GM12874 (cell line): ENCODE results near the gene MARCHF3.

Experiments
- TF ChIP-seq, protein P1 (sequence below): IDR thresholded peaks from 2 replicates; pipeline ENCODE4 v1.5.1; 2011; ENCODE audit warnings: low read depth, mild to moderate bottlenecking, control low read depth, low read length, moderate library complexity; ENCODE audit not compliant: insufficient read depth

The MARCHF3 gene

DNA sequence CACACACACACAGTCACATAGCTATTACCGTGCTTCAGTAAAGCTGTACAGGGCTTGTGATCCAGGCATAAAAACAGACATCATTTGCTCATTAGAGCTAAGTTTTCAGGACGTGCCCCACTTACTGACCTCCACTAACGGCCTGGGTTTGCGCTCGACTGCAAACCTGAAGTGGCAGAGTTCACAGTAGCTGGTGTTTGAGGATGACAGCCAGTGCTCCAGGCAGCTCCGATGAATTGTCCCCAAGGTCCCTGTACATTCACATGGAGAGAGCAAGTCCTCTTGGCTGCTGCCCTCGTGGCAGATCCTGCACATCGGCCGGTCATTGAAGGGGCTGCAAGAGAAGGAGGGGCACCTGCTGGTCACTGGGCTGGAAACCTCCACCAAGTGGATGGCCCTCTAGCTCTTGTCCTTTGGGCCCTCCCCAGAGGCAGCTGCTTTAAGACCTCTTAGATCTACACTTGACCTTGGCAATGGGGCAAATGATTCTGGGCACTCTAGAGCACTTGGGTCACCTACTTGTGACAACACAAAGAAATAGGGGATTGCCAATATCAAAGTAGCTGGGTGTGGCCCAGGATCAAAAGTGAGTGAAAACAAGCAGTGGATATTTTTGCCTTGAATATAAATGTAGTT is 115.4 kb downstream of the MARCHF3 start:
- TF ChIP-seq, protein P1, sequence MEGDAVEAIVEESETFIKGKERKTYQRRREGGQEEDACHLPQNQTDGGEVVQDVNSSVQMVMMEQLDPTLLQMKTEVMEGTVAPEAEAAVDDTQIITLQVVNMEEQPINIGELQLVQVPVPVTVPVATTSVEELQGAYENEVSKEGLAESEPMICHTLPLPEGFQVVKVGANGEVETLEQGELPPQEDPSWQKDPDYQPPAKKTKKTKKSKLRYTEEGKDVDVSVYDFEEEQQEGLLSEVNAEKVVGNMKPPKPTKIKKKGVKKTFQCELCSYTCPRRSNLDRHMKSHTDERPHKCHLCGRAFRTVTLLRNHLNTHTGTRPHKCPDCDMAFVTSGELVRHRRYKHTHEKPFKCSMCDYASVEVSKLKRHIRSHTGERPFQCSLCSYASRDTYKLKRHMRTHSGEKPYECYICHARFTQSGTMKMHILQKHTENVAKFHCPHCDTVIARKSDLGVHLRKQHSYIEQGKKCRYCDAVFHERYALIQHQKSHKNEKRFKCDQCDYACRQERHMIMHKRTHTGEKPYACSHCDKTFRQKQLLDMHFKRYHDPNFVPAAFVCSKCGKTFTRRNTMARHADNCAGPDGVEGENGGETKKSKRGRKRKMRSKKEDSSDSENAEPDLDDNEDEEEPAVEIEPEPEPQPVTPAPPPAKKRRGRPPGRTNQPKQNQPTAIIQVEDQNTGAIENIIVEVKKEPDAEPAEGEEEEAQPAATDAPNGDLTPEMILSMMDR, result no peak

DNA sequence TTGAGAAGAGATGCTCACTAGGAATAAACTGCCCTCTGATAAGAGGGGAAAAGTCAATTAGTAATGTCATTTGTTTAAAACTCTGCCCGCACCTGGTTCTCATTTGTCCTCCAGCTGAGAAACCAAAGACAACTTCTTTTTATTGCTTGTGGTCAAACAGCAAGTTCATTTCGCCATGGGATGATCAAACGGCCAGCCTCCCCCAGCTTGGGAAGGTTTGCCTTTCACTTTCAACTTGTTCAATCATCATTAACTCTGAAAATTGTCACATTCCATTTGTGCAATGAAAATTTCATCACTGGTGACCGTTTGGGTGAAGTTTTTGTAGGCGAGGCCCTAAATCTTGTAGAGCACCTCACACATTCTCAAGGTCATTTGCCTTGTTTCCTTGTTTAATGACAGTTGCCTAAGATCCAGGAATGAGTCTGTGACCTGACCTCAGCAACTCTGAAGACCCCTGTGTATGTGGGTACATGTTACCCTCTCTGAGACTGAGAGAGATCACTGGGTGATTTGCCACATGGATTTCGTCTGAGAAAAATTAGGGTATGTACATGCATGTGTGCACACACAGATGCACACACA is 117.7 kb downstream of the MARCHF3 start:
- TF ChIP-seq, protein P1, result no peak

DNA sequence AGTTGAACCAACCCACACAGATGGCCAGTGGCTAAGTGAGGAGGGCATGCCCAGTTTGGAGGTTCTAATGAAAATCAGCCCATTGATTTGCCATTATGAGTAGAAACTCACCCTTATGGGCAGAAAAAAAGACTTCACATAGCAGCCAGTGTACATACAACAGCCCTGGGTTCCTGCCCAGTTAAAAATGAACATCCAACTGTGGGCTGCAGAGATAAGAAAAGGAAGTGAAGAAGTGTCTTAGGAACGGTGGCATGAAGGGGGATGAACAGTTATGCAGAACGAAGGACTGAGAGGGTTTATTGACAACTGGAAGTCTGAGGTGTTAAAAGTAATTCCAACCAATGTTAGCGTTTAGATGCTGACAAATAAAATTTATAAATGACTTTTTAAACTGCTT is 118.4 kb downstream of the MARCHF3 start:
- TF ChIP-seq, protein P1, result no peak

DNA sequence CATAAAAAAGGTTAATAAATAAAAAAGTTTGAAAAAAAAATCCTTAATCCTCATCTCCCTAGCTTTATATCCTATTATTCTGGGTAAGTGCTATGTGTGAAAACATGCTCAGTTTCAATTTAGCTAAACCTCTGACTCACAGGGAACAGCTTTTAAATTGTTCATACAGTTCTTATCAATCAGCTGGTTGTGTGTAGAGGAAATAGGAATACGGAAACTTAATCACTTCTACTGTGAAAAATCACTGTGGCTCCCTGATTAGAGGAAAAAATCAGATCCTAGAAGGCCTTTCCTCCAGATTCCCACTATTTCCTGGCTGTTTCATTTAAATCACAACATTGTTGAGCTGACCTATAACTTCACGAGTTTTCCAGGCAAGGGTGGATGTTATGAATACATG is 120.5 kb downstream of the MARCHF3 start:
- TF ChIP-seq, protein P1, result no peak

DNA sequence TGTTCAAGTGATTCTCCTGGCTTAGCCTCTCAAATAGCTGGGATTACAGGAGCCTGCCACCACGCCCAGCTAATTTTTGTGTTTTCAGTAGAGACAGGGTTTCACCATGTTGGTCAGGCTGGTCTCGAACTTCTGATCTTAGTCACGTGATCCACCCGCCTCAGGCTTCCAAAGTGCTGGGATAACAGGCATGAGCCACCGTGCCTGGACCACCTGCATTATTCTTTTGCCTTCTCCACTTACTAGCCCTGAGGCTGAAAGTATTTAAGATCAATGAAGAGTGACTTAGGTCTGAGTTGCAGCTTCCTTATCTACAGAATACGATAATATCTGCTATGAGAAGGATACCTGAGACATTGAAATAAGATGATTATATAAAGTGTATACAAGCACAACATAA is 129.6 kb downstream of the MARCHF3 start:
- TF ChIP-seq, protein P1, result no peak

DNA sequence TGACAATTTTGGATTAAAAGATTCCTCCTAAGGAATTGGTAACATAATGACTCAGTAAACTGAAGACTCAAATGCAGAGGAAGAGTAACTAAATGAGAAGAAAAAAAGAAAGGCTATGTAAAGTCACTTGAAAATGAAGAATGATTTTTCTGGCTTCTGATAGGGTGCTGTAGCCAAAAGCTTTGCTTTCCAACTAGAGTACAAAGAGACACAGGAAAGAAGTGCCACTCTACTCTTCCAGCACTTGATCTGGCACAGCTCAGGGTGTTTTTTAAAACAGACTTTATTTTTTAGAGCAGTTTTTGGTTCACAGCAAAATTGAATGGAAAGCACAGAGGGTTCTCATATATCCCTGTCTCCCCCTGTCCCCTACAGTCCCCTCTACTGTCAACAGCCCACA is 130.9 kb downstream of the MARCHF3 start:
- TF ChIP-seq, protein P1, result no peak

DNA sequence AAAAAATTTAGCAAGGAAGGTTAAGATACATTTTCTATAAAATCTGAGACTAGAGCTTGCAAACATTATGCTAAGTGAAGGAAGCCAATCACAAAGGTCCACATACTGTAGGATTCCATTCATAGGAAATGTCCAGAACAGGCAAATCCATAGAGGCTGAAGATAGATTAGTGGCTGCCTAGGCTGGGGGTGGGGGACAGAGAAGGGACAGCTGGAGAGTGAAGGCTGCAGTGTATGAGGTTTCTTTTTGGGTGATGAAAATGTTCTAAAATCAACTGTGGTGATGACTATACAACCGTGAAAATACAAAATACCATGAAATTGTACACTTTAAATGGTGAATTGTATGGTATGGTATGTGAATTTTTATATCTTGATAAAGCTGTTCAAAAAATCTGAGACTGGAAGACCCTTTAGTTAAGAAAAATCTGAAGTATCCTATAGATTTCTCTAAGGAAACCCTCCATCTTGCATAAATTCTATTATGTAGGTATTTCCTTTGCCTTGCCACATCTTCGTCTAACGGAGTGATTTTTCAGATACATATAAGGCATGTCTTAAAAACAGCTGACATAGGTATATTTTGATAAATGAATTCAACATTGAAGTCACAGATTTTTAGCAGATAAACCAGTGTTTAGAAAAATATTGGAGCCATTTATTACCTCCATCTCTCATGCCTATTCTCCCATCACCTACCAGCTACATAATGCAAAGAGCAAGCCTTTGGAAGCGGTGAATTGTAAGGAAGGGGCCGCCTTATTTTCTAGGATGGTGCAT is 132.3 kb downstream of the MARCHF3 start:
- TF ChIP-seq, protein P1, result no peak
